Pancreas (tissue), 10 donors: ENCODE data around the gene RIN3. TPM values are rescaled to one million over a fixed set of nuclear protein-coding genes. Genes with fewer than 3 reads are reported as not detected.

Experiments used
- ATAC-seq, 4 donors: fragments of 200-7000 bp; cut with Tn5 transposase; one replicate each; pipeline versions ENCODE4 v1.8.0 to v1.9.1; 2020; ENCODE audit warnings: mild to moderate bottlenecking in 4 of 4, moderate library complexity in 4 of 4
- DNase-seq, 6 donors: peaks; one replicate each; pipeline ENCODE4 v3.0.0-alpha.2; 2020
- FAIRE-seq: peaks from 2 replicates; lab custom pipeline; 2012; peaks lifted over from hg19 to GRCh38; lab: Jason Lieb, UNC
- H3K27ac ChIP-seq, 4 donors: fragments of 200-600 bp; sonication (generic); 1 replicate in 3 of 4; 2 replicates in 1 of 4; pipeline versions ENCODE4 v1.5.0 to v1.8.0; 2020
- H3K27me3 ChIP-seq, 4 donors: fragments of 200-600 bp; one replicate each; pipeline ENCODE4 v1.8.0; 2021
- H3K36me3 ChIP-seq, 3 donors: fragments of 200-600 bp; sonication (generic) in 1 of 3; one replicate each; pipeline versions ENCODE4 v1.5.0 to v1.8.0; 2020 to 2021
- H3K4me1 ChIP-seq, 3 donors: fragments of 200-600 bp; one replicate each; pipeline ENCODE4 v1.8.0; 2021
- H3K4me3 ChIP-seq, 4 donors: fragments of 200-600 bp; sonication (generic) in 2 of 4; one replicate each; pipeline versions ENCODE4 v1.5.0 to v1.8.0; 2020 to 2021
- H3K9me3 ChIP-seq, 4 donors: fragments of 200-600 bp; one replicate each; pipeline ENCODE4 v1.8.0; 2021
- CTCF ChIP-seq, 4 donors: fragments of 200-600 bp; sonication (generic) in 3 of 4; IDR thresholded peaks; one replicate each; pipeline versions ENCODE4 v1.5.0 to v1.8.0; 2021; ENCODE audit warnings: antibody characterized with exemption in 4 of 4
- WGBS, 2 donors: extraction: QIAGEN DNeasy Blood & Tissue Kit; methylation state at CpG; one replicate each; pipeline ENCODE4 v1.1.7; 2013; 5-methylcytosine and 5-hydroxymethylcytosine counted together
- intact Hi-C, 3 donors: fragments of 100-400 bp; cut with DNase I; formaldehyde crosslinking; loops; one replicate each; pipeline versions ENCODE4 v1.11.1 to v1.14.2; 2022
- polyA plus RNA-seq, 2 donors: library from polyadenylated mRNA; stranded (reverse); fragments of 200-250 nt; gene quantifications; one replicate each; pipeline ENCODE4 v1.2.3, GENCODE V29; 2013
- total RNA-seq, 6 donors: library from RNA; stranded (reverse); fragmentation: NEBNext Ultra II Directional in 4 of 6; extraction: Animal tissue kit (Norgen Biotek cat#: 25700) in 4 of 6; gene quantifications; one replicate each; pipeline versions ENCODE4 v1.2.1 to v1.2.4, GENCODE V29; 2021 to 2023
- donor health status: healthy with polysubstance abuse.
- donor health status: DM: no; HTN: no; CAD: no; lungs with moderate emphysema.
- donor health status: DM: no; HTN: no; CAD: no.
- donor health status: control.
- donor health status: control.
- donor health status: Bipolar disorder and iron deficiency.
- donor health status: DM: yes; HTN: yes; CAD: no.
- donor health status: DM: no; HTN: no; CAD: no.
- donor health status: DM: no; HTN: no; CAD: no.
- donor health status: DM: yes; HTN: yes; CAD: no.

RIN3 gene
- total and polyA plus RNA-seq, 8 donors: 1.1 to 9.0 (median 2.3) TPM

GRCh38 chr14:92619671-92620456 lies 106.3 kb downstream of the RIN3 start:
- Histone ChIP-seq H3K27ac (no peak overlapping the region), H3K4me3 (no peak overlapping the region), H3K4me1 (no peaks in the 10 kb centered on the region), H3K9me3 (no peaks in the 10 kb centered on the region), H3K27me3 (no peaks in the 10 kb centered on the region), H3K36me3 (no peaks in the 10 kb centered on the region)
- intact Hi-C loops: no loop called here
- no peak for FAIRE-seq
- WGBS, 2 donors: 72 to 78% methylated on average over 11 of the region's 11 CpGs
- no peak for ATAC-seq
- DNase-seq: no peak
- TF ChIP-seq CTCF (IDR thresholded peaks at IDR 0.05): no peak

GRCh38 chr14:92622311-92622710 lies 108.7 kb downstream of the RIN3 start:
- Histone ChIP-seq H3K4me3 (no peak overlapping the region), H3K36me3 (no peaks in the 10 kb centered on the region), H3K4me1 (no peaks in the 10 kb centered on the region), H3K9me3 (no peaks in the 10 kb centered on the region), H3K27ac (no peak overlapping the region), H3K27me3 (no peaks in the 10 kb centered on the region)
- intact Hi-C loops: no loop called here
- 87 to 91% methylated on average over 4 of the region's 4 CpGs for WGBS, 2 donors
- DNase-seq (no peak), FAIRE-seq (no peak), ATAC-seq (no peak)
- no peak for TF ChIP-seq CTCF (IDR thresholded peaks at IDR 0.05)

GRCh38 chr14:92624764-92625163 lies 111.2 kb downstream of the RIN3 start:
- DNase-seq: no peak
- intact Hi-C loops: no loop called here
- H3K9me3 ChIP-seq: no peaks in the 10 kb centered on the region
- H3K36me3 ChIP-seq: no peaks in the 10 kb centered on the region
- no peak for FAIRE-seq
- WGBS, 2 donors: 79 to 87% methylated on average over 10 of the region's 10 CpGs
- H3K4me1 ChIP-seq: no peaks in the 10 kb centered on the region
- TF ChIP-seq CTCF (IDR thresholded peaks at IDR 0.05): no peak
- no peak overlapping the region for H3K4me3 ChIP-seq
- ATAC-seq: no peak
- H3K27me3 ChIP-seq: no peaks in the 10 kb centered on the region
- H3K27ac ChIP-seq: no peak overlapping the region

GRCh38 chr14:92625213-92625612 lies 111.6 kb downstream of the RIN3 start:
- no peak overlapping the region for H3K27ac ChIP-seq

More at GRCh38 chr14:92625213-92625612, 111.6 kb downstream of the RIN3 start:
- Histone ChIP-seq H3K36me3 (no peaks in the 10 kb centered on the region), H3K27me3 (no peaks in the 10 kb centered on the region), H3K4me3 (no peak overlapping the region), H3K4me1 (no peaks in the 10 kb centered on the region), H3K9me3 (no peaks in the 10 kb centered on the region)
- WGBS, 2 donors: 67 to 75% methylated on average over 5 of the region's 5 CpGs
- FAIRE-seq: no peak
- peak in 2 of 4 donors; percentile 30 to 42 for ATAC-seq
- intact Hi-C loops: no loop called here
- no peak for DNase-seq
- no peak for TF ChIP-seq CTCF (IDR thresholded peaks at IDR 0.05)
